CD4-positive, alpha-beta T cell (primary cell): Measurements from ENCODE around the gene GCLC. TPM values are rescaled to one million over a fixed set of nuclear protein-coding genes. Genes with fewer than 3 reads are reported as not detected.

Experiments
- ATAC-seq: fragments of 200-7000 bp; cut with Tn5 transposase; one replicate; pipeline ENCODE4 v1.10.0; 2022; ENCODE audit warnings: mild to moderate bottlenecking; ENCODE audit not compliant: poor library complexity
- CTCF ChIA-PET: fragments of 350-600 bp; sonication (Branson Sonifier 250); formaldehyde crosslinking; loops from one replicate; lab custom pipeline; 2021; ENCODE audit warnings: antibody characterized with exemption, inconsistent platforms; lab: Charles Lee
- POLR2A ChIA-PET: fragments of 350-600 bp; sonication (Branson Sonifier 250); formaldehyde crosslinking; loops from one replicate; lab custom pipeline; 2021; ENCODE audit warnings: antibody characterized with exemption, inconsistent platforms; lab: Charles Lee
- DNase-seq, 14 experiments: peaks; one replicate each; pipeline ENCODE4 v3.0.0-alpha.2; 2013 to 2020; ENCODE audit warnings: mixed read lengths in 2 of 14
- H3K27ac ChIP-seq, 2 donors: one replicate each; pipeline versions ENCODE4 v1.5.1 to v1.7.0; 2013; ENCODE audit warnings: low read length in 2 of 2, low read depth in 1 of 2, mild to moderate bottlenecking in 1 of 2
- H3K27me3 ChIP-seq, 2 experiments: 1 replicate in 1 of 2; 2 replicates in 1 of 2; pipeline versions ENCODE4 v1.6.1 to v1.7.0; 2013; ENCODE audit warnings: low read length in 2 of 2, control low read depth in 1 of 2, mild to moderate bottlenecking in 1 of 2, moderate library complexity in 1 of 2; ENCODE audit not compliant: insufficient read depth in 2 of 2, control insufficient read depth in 1 of 2
- H3K36me3 ChIP-seq: one replicate; pipeline ENCODE4 v1.6.1; 2013; ENCODE audit warnings: low read length, control low read depth; ENCODE audit not compliant: insufficient read depth
- H3K4me1 ChIP-seq: one replicate; pipeline ENCODE4 v1.6.1; 2013; ENCODE audit warnings: low read length, control low read depth; ENCODE audit not compliant: insufficient read depth
- H3K4me3 ChIP-seq: one replicate; pipeline ENCODE4 v1.5.1; 2013; ENCODE audit warnings: mild to moderate bottlenecking, low read length, moderate library complexity
- H3K9me3 ChIP-seq, 2 experiments: 1 replicate in 1 of 2; 2 replicates in 1 of 2; pipeline versions ENCODE4 v1.6.1 to v1.7.0; 2013; ENCODE audit warnings: low read length in 2 of 2, mild to moderate bottlenecking in 2 of 2, control low read depth in 1 of 2, moderate library complexity in 1 of 2; ENCODE audit not compliant: control insufficient read depth in 1 of 2, insufficient read depth in 1 of 2
- H3K27ac Mint-ChIP-seq: one replicate; pipeline ENCODE4 v1.8.0; 2020; ENCODE audit warnings: mixed read lengths
- H3K27me3 Mint-ChIP-seq: one replicate; pipeline ENCODE4 v1.8.0; 2021; ENCODE audit warnings: mixed read lengths
- H3K36me3 Mint-ChIP-seq: one replicate; pipeline ENCODE4 v1.8.0; 2021; ENCODE audit warnings: low read depth, mixed read lengths
- H3K4me1 Mint-ChIP-seq: one replicate; pipeline ENCODE4 v1.8.0; 2021; ENCODE audit warnings: low read depth, mixed read lengths
- H3K4me3 Mint-ChIP-seq: one replicate; pipeline ENCODE4 v1.8.0; 2020; ENCODE audit warnings: mild to moderate bottlenecking, mixed read lengths
- H3K9me3 Mint-ChIP-seq: one replicate; pipeline ENCODE4 v1.8.0; 2020; ENCODE audit warnings: mixed read lengths
- CTCF ChIP-seq: fragments of 200-600 bp; IDR thresholded peaks from one replicate; pipeline ENCODE4 v1.8.0; 2022; ENCODE audit warnings: antibody characterized with exemption, mild to moderate bottlenecking
- intact Hi-C, 2 experiments: fragments of 100-400 bp; cut with DNase I in 1 of 2; cut with micrococcal nuclease in 1 of 2; formaldehyde crosslinking; loops; one replicate each; pipeline versions ENCODE4 v1.15.1 to v1.9.0; 2023 to 2025; cut with DNase I, micrococcal nuclease
- total RNA-seq, 174 experiments: library from RNA in 2 of 174; stranded (reverse) in 2 of 174; gene quantifications; one replicate each; pipeline ENCODE4 v1.2.3 and lab custom pipeline; 2021 to 2026

The GCLC gene
- total RNA-seq, 2 experiments from 2014 or later, result 8.9 to 10.1 TPM

GRCh38 chr6:53506872-53507271, 38.0 kb downstream of the GCLC start:
- Histone ChIP-seq H3K27ac (no peak overlapping the region), H3K9me3 (no peaks in the 10 kb centered on the region), H3K4me3 (no peak overlapping the region), H3K4me1 (no peaks in the 10 kb centered on the region), H3K27me3 (no peaks in the 10 kb centered on the region), H3K36me3 (peaks cover 39% of the 10 kb centered on the region)
- TF ChIP-seq CTCF, result no peak
- no peaks in the 10 kb centered on the region for H3K9me3 Mint-ChIP-seq
- no peaks in the 10 kb centered on the region for H3K27me3 Mint-ChIP-seq
- no peak overlapping the region for H3K4me3 Mint-ChIP-seq
- POLR2A ChIA-PET, result interaction anchor here (1.3 kb wide), 1 partner anchor 10 kb away, joined by 3 read pairs; no protein-coding TSS in a partner anchor
- DNase-seq (no peak), ATAC-seq (no peak)
- intact Hi-C loops, result no loop called here
- CTCF ChIA-PET, result no interaction called here
- H3K27ac Mint-ChIP-seq, result no peak overlapping the region
- H3K36me3 Mint-ChIP-seq, result peaks cover 77% of the 10 kb centered on the region
- H3K4me1 Mint-ChIP-seq, result no peaks in the 10 kb centered on the region

GRCh38 chr6:53504512-53504911, 40.4 kb downstream of the GCLC start:
- CTCF ChIA-PET, result no interaction called here
- intact Hi-C loops, result no loop called here
- no peak for DNase-seq
- H3K4me1 Mint-ChIP-seq, result no peaks in the 10 kb centered on the region
- H3K9me3 Mint-ChIP-seq, result no peaks in the 10 kb centered on the region
- H3K27ac Mint-ChIP-seq, result no peak overlapping the region
- no peak overlapping the region for H3K4me3 Mint-ChIP-seq
- Histone ChIP-seq H3K27me3 (no peaks in the 10 kb centered on the region), H3K9me3 (no peaks in the 10 kb centered on the region), H3K4me1 (no peaks in the 10 kb centered on the region), H3K36me3 (peaks cover 40% of the 10 kb centered on the region), H3K4me3 (no peak overlapping the region), H3K27ac (no peak overlapping the region)
- no peak for ATAC-seq
- POLR2A ChIA-PET, result no interaction called here
- H3K27me3 Mint-ChIP-seq, result no peaks in the 10 kb centered on the region
- no peak for TF ChIP-seq CTCF
- H3K36me3 Mint-ChIP-seq, result peaks cover 71% of the 10 kb centered on the region

- H3K27me3 Mint-ChIP-seq, result no peaks in the 10 kb centered on the region
- H3K27ac ChIP-seq, result no peak overlapping the region
- intact Hi-C loops, result no loop called here
- ChIA-PET POLR2A (no interaction called here), CTCF (no interaction called here)
- no peak for TF ChIP-seq CTCF
- H3K27ac Mint-ChIP-seq, result no peak overlapping the region
- no peaks in the 10 kb centered on the region for H3K9me3 Mint-ChIP-seq
- H3K36me3 ChIP-seq, result peaks cover 46% of the 10 kb centered on the region
- H3K4me3 ChIP-seq, result no peak overlapping the region
- no peak for DNase-seq
- no peaks in the 10 kb centered on the region for H3K4me1 Mint-ChIP-seq
- no peak for ATAC-seq
- no peak overlapping the region for H3K4me3 Mint-ChIP-seq
- H3K9me3 ChIP-seq, result no peaks in the 10 kb centered on the region
- peaks cover 71% of the 10 kb centered on the region for H3K36me3 Mint-ChIP-seq
- no peaks in the 10 kb centered on the region for H3K27me3 ChIP-seq
- no peaks in the 10 kb centered on the region for H3K4me1 ChIP-seq
These were observed 41.8 kb downstream of the GCLC start for GRCh38 chr6:53503060-53503459.
